Measurements from ENCODE around the gene NLRX1. TPM values are rescaled to one million over a fixed set of nuclear protein-coding genes. Genes with fewer than 3 reads are reported as not detected.

The NLRX1 gene
- total and polyA plus RNA-seq, 4 donors: 4.2 to 12.0 (median 10.4) TPM

DNA sequence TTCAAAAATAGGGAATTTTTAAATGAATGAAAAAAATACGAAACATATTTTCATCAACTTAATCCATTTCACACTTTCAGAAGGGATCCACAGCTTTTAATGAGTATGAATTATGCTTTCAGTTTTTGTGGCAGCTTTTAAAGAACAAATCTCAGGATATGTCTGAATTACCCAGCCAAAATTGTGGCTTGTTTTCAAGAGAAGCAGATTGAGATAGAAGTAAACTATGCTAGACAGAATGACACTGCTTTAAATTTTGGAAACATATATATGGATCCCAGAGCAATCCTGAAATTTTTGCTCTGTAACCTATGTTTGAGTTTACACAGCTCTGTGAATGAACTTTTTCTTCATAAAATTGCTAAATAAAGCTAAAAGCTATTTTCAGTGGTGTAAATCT lies 49.6 kb upstream of the NLRX1 start:
- DNase-seq (ENCODE audit: low spot score): no peak
- Histone ChIP-seq H3K4me1 (ENCODE audit: control insufficient read depth in 4 of 4, insufficient read depth in 4 of 4, low read length in 3 of 4) (peaks cover 6 to 21% (median 17%) of the 10 kb centered on the region in 4 donors), H3K27me3 (ENCODE audit: control insufficient read depth in 4 of 4, insufficient read depth in 4 of 4, low read length in 3 of 4) (no peaks in the 10 kb centered on the region), H3K4me3 (ENCODE audit: low read depth in 1 of 3, low read length in 3 of 3) (no peak overlapping the region), H3K27ac (ENCODE audit: low read depth in 1 of 2, low read length in 2 of 2) (no peak overlapping the region), H3K36me3 (ENCODE audit: control insufficient read depth in 4 of 4, insufficient read depth in 3 of 4, low read depth in 1 of 4, low read length in 3 of 4) (peaks cover 0 to 16% (median 10%) of the 10 kb centered on the region in 4 donors), H3K9me3 (ENCODE audit: control insufficient read depth in 4 of 4, low read length in 3 of 4) (no peaks in the 10 kb centered on the region), H3K9ac (ENCODE audit: low read depth in 1 of 2, low read length in 2 of 2) (no peak overlapping the region)
- TF ChIP-seq FOXA2 (IDR thresholded peaks at IDR 0.05) (no peak), SP1 (IDR thresholded peaks at IDR 0.05) (no peak), HNF4G (IDR thresholded peaks at IDR 0.05) (no peak), RXRA (IDR thresholded peaks at IDR 0.05) (no peak), TAF1 (conservative IDR thresholded peaks at IDR 0.05) (no peak), RAD21 (IDR thresholded peaks at IDR 0.05) (no peak), EGR1 (IDR thresholded peaks at IDR 0.05; ENCODE audit: low read depth in 2 of 2) (no peak), GABPA (IDR thresholded peaks at IDR 0.05 in 1 of 2, conservative IDR thresholded peaks at IDR 0.05 in 1 of 2) (no peak), HNF4A (conservative IDR thresholded peaks at IDR 0.05) (no peak)
- TF ChIP-seq, protein P1, sequence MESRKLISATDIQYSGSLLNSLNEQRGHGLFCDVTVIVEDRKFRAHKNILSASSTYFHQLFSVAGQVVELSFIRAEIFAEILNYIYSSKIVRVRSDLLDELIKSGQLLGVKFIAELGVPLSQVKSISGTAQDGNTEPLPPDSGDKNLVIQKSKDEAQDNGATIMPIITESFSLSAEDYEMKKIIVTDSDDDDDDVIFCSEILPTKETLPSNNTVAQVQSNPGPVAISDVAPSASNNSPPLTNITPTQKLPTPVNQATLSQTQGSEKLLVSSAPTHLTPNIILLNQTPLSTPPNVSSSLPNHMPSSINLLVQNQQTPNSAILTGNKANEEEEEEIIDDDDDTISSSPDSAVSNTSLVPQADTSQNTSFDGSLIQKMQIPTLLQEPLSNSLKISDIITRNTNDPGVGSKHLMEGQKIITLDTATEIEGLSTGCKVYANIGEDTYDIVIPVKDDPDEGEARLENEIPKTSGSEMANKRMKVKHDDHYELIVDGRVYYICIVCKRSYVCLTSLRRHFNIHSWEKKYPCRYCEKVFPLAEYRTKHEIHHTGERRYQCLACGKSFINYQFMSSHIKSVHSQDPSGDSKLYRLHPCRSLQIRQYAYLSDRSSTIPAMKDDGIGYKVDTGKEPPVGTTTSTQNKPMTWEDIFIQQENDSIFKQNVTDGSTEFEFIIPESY (IDR thresholded peaks at IDR 0.05): no peak
- TF ChIP-seq, protein P2, sequence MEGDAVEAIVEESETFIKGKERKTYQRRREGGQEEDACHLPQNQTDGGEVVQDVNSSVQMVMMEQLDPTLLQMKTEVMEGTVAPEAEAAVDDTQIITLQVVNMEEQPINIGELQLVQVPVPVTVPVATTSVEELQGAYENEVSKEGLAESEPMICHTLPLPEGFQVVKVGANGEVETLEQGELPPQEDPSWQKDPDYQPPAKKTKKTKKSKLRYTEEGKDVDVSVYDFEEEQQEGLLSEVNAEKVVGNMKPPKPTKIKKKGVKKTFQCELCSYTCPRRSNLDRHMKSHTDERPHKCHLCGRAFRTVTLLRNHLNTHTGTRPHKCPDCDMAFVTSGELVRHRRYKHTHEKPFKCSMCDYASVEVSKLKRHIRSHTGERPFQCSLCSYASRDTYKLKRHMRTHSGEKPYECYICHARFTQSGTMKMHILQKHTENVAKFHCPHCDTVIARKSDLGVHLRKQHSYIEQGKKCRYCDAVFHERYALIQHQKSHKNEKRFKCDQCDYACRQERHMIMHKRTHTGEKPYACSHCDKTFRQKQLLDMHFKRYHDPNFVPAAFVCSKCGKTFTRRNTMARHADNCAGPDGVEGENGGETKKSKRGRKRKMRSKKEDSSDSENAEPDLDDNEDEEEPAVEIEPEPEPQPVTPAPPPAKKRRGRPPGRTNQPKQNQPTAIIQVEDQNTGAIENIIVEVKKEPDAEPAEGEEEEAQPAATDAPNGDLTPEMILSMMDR (IDR thresholded peaks at IDR 0.05; ENCODE audit: low read depth, low read length, missing input control): no peak
- WGBS: 97% methylated on average over 1 of the region's 1 CpG

DNA sequence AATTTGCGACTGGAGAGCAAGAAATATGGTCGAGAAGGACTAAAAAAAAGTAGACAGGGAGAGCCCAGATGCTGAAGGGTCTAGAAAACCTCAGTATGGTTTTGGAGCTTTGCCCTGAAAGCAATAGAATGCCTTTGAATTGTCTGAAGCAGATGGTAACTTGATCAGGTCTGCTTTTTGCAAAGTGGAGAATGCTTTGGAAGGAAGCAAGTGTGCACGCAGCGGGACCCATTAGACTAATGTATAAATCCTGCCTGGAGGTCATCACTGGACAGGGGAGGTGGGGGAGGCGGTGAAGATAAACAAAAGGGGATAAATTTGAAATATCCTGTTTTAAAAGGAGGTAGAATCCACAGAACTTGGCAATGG lies 47.9 kb upstream of the NLRX1 start:
- Histone ChIP-seq H3K4me3 (ENCODE audit: low read depth in 1 of 3, low read length in 3 of 3) (peak overlapping the region; percentile 43 to 79 (median 76)), H3K4me1 (ENCODE audit: control insufficient read depth in 4 of 4, insufficient read depth in 4 of 4, low read length in 3 of 4) (peaks cover 6 to 25% (median 18%) of the 10 kb centered on the region in 4 donors), H3K9ac (ENCODE audit: low read depth in 1 of 2, low read length in 2 of 2) (peak overlapping the region; percentile 73 to 88), H3K27ac (ENCODE audit: low read depth in 1 of 2, low read length in 2 of 2) (peak overlapping the region; percentile 66 to 73), H3K27me3 (ENCODE audit: control insufficient read depth in 4 of 4, insufficient read depth in 4 of 4, low read length in 3 of 4) (no peaks in the 10 kb centered on the region), H3K9me3 (ENCODE audit: control insufficient read depth in 4 of 4, low read length in 3 of 4) (no peaks in the 10 kb centered on the region), H3K36me3 (ENCODE audit: control insufficient read depth in 4 of 4, insufficient read depth in 3 of 4, low read depth in 1 of 4, low read length in 3 of 4) (peaks cover 4 to 12% (median 9%) of the 10 kb centered on the region in 4 donors)
- 27% methylated on average over 5 of the region's 5 CpGs for WGBS
- TF ChIP-seq NR2F2 (IDR thresholded peaks at IDR 0.05) (no peak), JUND (IDR thresholded peaks at IDR 0.05) (no peak), FOXA2 (IDR thresholded peaks at IDR 0.05) (no peak), GABPA (IDR thresholded peaks at IDR 0.05 in 1 of 2, conservative IDR thresholded peaks at IDR 0.05 in 1 of 2) (no peak), RAD21 (IDR thresholded peaks at IDR 0.05) (no peak), SP1 (IDR thresholded peaks at IDR 0.05) (no peak), YY1 (IDR thresholded peaks at IDR 0.05) (no peak), FOXA1 (IDR thresholded peaks at IDR 0.05) (no peak)
- TF ChIP-seq, protein P2 (IDR thresholded peaks at IDR 0.05; ENCODE audit: low read depth, low read length, missing input control): no peak
- no peak for DNase-seq (ENCODE audit: low spot score)

All from liver (tissue), 9 donors.